HCT116 (cell line): ENCODE data around the gene CYB5B. TPM values are rescaled to one million over a fixed set of nuclear protein-coding genes. Genes with fewer than 3 reads are reported as not detected.
A peak's percentile ranks its signal among the peaks of the same experiment; 100 is the strongest.

Source experiments
- ATAC-seq: fragments of 200-7000 bp; cut with Tn5 transposase; 2 replicates; pipeline ENCODE4 v1.9.1; 2020; ENCODE audit warnings: mild to moderate bottlenecking, moderate library complexity
- BruUV-seq: library from RNA; stranded (reverse); fragments of 400-500 nt; replicated peaks from 2 replicates; lab custom pipeline; 2021; lab: Mats Ljungman, UMichigan
- CTCF ChIA-PET: fragments of 300-600 bp; sonication (Branson Sonifier 250); formaldehyde crosslinking; loops from one replicate; lab custom pipeline; 2021; ENCODE audit warnings: antibody characterized with exemption; lab: Charles Lee
- POLR2A ChIA-PET: fragments of 300-600, 350-600 bp; sonication (Branson Sonifier 250); formaldehyde crosslinking; loops from one replicate; lab custom pipeline; 2021; ENCODE audit warnings: antibody characterized with exemption; lab: Charles Lee
- RAD21 ChIA-PET, 2 experiments: fragments of 300-600 bp; sonication (Branson Sonifier 250); formaldehyde crosslinking; loops; one replicate each; lab custom pipeline; 2023; ENCODE audit warnings: low total read pairs in 2 of 2; ENCODE audit not compliant: uncharacterized antibody in 2 of 2, unreplicated experiment in 2 of 2, low non-redundant PET in 1 of 2; lab: Charles Lee
- DNase-seq: peaks from one replicate; pipeline ENCODE4 v3.0.0-alpha.2; 2010; ENCODE audit warnings: low read depth, low spot score
- H2AFZ ChIP-seq: fragments of 200-600 bp; shearing (Covaris generic), sonication (generic); 2 replicates; pipeline ENCODE4 v1.6.1; 2017; ENCODE audit warnings: low read depth, mixed run types, mixed read lengths, antibody characterized with exemption, low read length; ENCODE audit not compliant: poor library complexity, severe bottlenecking
- H3K27ac ChIP-seq: 2 replicates; pipeline ENCODE4 v1.5.1; 2012; ENCODE audit warnings: low read depth, low read length
- H3K27me3 ChIP-seq: fragments of 200-600 bp; sonication (generic); 2 replicates; pipeline ENCODE4 v1.6.1; 2016; ENCODE audit warnings: mixed run types, low read length, mixed read lengths; ENCODE audit not compliant: insufficient read depth
- H3K36me3 ChIP-seq, 2 experiments: fragments of 200-500 bp in 1 of 2; fragments of 200-600 bp in 1 of 2; sonication (Bioruptor generic) in 1 of 2; sonication (generic) in 1 of 2; 2 replicates each; pipeline versions ENCODE4 v1.5.1 to v1.6.1; 2014 to 2016; ENCODE audit warnings: low read length in 2 of 2, inconsistent platforms in 1 of 2, mixed read lengths in 1 of 2, mixed run types in 1 of 2; ENCODE audit not compliant: insufficient read depth in 2 of 2, control insufficient read depth in 1 of 2
- H3K4me1 ChIP-seq, 2 experiments: fragments of 200-600 bp in 1 of 2; sonication (generic) in 1 of 2; 2 replicates each; pipeline versions ENCODE4 v1.5.1 to v1.6.1; 2012 to 2017; ENCODE audit warnings: low read length in 2 of 2, inconsistent platforms in 1 of 2, mild to moderate bottlenecking in 1 of 2, mixed read lengths in 1 of 2, mixed run types in 1 of 2, moderate library complexity in 1 of 2; ENCODE audit not compliant: insufficient read depth in 2 of 2, control insufficient read depth in 1 of 2
- H3K4me2 ChIP-seq: fragments of 200-600 bp; sonication (generic); 2 replicates; pipeline ENCODE4 v1.6.1; 2017; ENCODE audit warnings: mixed run types, low read length, mixed read lengths
- H3K4me3 ChIP-seq, 2 experiments: fragments of 200-600 bp in 1 of 2; sonication (generic) in 1 of 2; replicated peaks in 1 of 2; 2 replicates each; pipeline ENCODE4 v1.5.1; 2011 to 2016; ENCODE audit warnings: low read length in 2 of 2, control low read depth in 1 of 2, low read depth in 1 of 2, mild to moderate bottlenecking in 1 of 2, mixed read lengths in 1 of 2, mixed run types in 1 of 2
- H3K79me2 ChIP-seq: fragments of 200-600 bp; sonication (generic); 2 replicates; pipeline ENCODE4 v1.6.1; 2017; ENCODE audit warnings: mild to moderate bottlenecking, mixed run types, low read length, moderate library complexity, mixed read lengths; ENCODE audit not compliant: insufficient read depth
- H3K9ac ChIP-seq: fragments of 200-600 bp; sonication (generic); 2 replicates; pipeline ENCODE4 v1.6.1; 2016; ENCODE audit warnings: low read length, mixed read lengths
- H3K9me2 ChIP-seq: fragments of 200-600 bp; sonication (generic), shearing (Covaris generic); 2 replicates; pipeline ENCODE4 v1.6.1; 2017; ENCODE audit warnings: mixed run types, mild to moderate bottlenecking, moderate library complexity; ENCODE audit not compliant: insufficient read depth
- H3K9me3 ChIP-seq, 2 experiments: fragments of 200-500 bp in 1 of 2; fragments of 200-600 bp in 1 of 2; sonication (Bioruptor generic) in 1 of 2; sonication (generic) in 1 of 2; 2 replicates each; pipeline ENCODE4 v1.6.1; 2014 to 2017; ENCODE audit warnings: low read length in 2 of 2, mixed read lengths in 2 of 2, inconsistent platforms in 1 of 2, low read depth in 1 of 2, mild to moderate bottlenecking in 1 of 2, mixed run types in 1 of 2, moderate library complexity in 1 of 2; ENCODE audit not compliant: control insufficient read depth in 1 of 2, insufficient read depth in 1 of 2
- H4K20me1 ChIP-seq: fragments of 200-600 bp; sonication (generic), shearing (Covaris generic); 2 replicates; pipeline ENCODE4 v1.6.1; 2017; ENCODE audit warnings: mixed run types, mild to moderate bottlenecking, moderate library complexity; ENCODE audit not compliant: insufficient read depth
- ATF3 ChIP-seq: IDR thresholded peaks from 2 replicates; pipeline ENCODE4 v1.6.1; 2012
- CBX3 ChIP-seq: IDR thresholded peaks from 2 replicates; pipeline ENCODE4 v1.6.1; 2012; ENCODE audit warnings: low read depth
- EGR1 ChIP-seq: IDR thresholded peaks from 2 replicates; pipeline ENCODE4 v1.6.1; 2012; ENCODE audit warnings: low read depth
- ELF1 ChIP-seq: IDR thresholded peaks from 2 replicates; pipeline ENCODE4 v1.6.1; 2012; ENCODE audit warnings: low read depth, borderline replicate concordance
- EZH2phosphoT487 ChIP-seq: fragments of 200-600 bp; IDR thresholded peaks from 2 replicates; pipeline ENCODE4 v1.6.1; 2018; ENCODE audit warnings: antibody characterized with exemption, borderline replicate concordance
- JUND ChIP-seq: IDR thresholded peaks from 2 replicates; pipeline ENCODE4 v1.6.1; 2012
- MAX ChIP-seq: IDR thresholded peaks from 2 replicates; pipeline ENCODE4 v1.6.1; 2012
- RAD21 ChIP-seq: IDR thresholded peaks from 2 replicates; pipeline ENCODE4 v1.6.1; 2012; ENCODE audit warnings: low read depth, mild to moderate bottlenecking
- REST ChIP-seq: IDR thresholded peaks from 2 replicates; pipeline ENCODE4 v1.6.1; 2012; ENCODE audit warnings: low read depth
- SRF ChIP-seq: IDR thresholded peaks from 2 replicates; pipeline ENCODE4 v1.6.1; 2012; ENCODE audit warnings: low read depth
- ZBTB33 ChIP-seq: IDR thresholded peaks from 2 replicates; pipeline ENCODE4 v1.6.1; 2011; ENCODE audit warnings: mild to moderate bottlenecking, low read length, moderate library complexity; ENCODE audit not compliant: insufficient replicate concordance; ENCODE audit errors: extremely low read depth
- intact Hi-C: fragments of 100-400 bp; cut with micrococcal nuclease; formaldehyde crosslinking; loops from 2 replicates; pipeline ENCODE4 v1.10.0; 2022
- total RNA-seq: library from RNA; stranded (reverse); gene quantifications from one replicate; pipeline ENCODE4 v1.2.1, GENCODE V29; 2021; ENCODE audit not compliant: unreplicated experiment

The CYB5B gene
- total RNA-seq, 1 experiment from 2014 or later, result 689 TPM

- no peak for TF ChIP-seq MAX
- TF ChIP-seq ATF3, result no peak
- no peak for TF ChIP-seq EGR1
- TF ChIP-seq CBX3, result no peak
- TF ChIP-seq ZBTB33, result no peak
- no peak for TF ChIP-seq SRF
- TF ChIP-seq, all 23 proteins: peak for 0
Measured at GRCh38 chr16:69431948-69432468, 7.6 kb downstream of the CYB5B start (continued).

- RAD21 ChIA-PET, result no interaction called here
- H3K9me3 ChIP-seq, result no peaks in the 10 kb centered on the region
- no peak for TF ChIP-seq RAD21
- TF ChIP-seq REST, result no peak
- TF ChIP-seq EZH2phosphoT487, result no peak
- no peak for TF ChIP-seq ELF1
- no peak for TF ChIP-seq JUND
- TF ChIP-seq, all 23 proteins: peak for 0
- Histone ChIP-seq H3K9me2 (no peaks in the 10 kb centered on the region), H3K27me3 (no peaks in the 10 kb centered on the region), H3K4me3 (no peak overlapping the region), H4K20me1 (no peaks in the 10 kb centered on the region), H3K9ac (no peak overlapping the region), H3K79me2 (peaks cover 100% of the 10 kb centered on the region), H3K4me1 (peaks cover 85 to 90% of the 10 kb centered on the region in 2 experiments), H2AFZ (no peak overlapping the region), H3K4me2 (0 out of 2 replicates have a peak overlapping the region, but pooled peaks have one; percentile 4), H3K36me3 (peaks cover 46 to 56% of the 10 kb centered on the region in 2 experiments), H3K27ac (peak overlapping the region; percentile 50; the same call in 1 of the 2 replicates)
- ChIA-PET POLR2A (interaction anchor here (1.6 kb wide), 1 partner anchor 9 kb away, joined by 4 read pairs; no protein-coding TSS in a partner anchor), CTCF (no interaction called here)
- BruUV-seq, result no TSS peak
- no peak for DNase-seq
- ATAC-seq, result no peak
- intact Hi-C loops, result no loop called here
Measured at GRCh38 chr16:69434066-69434465, 9.6 kb downstream of the CYB5B start.
